Measurements from ENCODE around the gene MYF6. TPM values are rescaled to one million over a fixed set of nuclear protein-coding genes. Genes with fewer than 3 reads are reported as not detected.

The MYF6 gene
- total and polyA plus RNA-seq, 2 of the 8 experiments (the other 6 are each of a cell fraction or from before 2014, with no cell fraction given), result 0.39 TPM; not detected in 1

DNA sequence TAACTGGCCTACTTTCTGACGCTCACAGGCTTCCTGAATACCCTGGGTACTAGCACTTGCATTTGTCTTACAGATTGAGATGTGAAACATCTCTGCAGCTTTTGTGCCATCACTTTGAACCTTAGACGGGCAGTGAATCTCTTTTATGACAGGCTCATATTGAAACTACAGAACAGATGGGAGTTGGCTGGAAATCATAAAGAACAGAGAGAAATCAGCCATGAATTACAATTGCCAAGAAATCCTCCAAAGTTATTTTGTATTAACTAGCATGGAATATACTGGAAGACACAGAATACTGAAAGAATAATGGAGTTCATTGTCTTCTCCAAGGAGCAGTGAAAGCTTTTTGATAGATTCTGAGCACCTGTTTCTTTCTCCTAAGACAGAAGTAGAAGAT lies 42.0 kb downstream of the MYF6 start (continued):
- TF ChIP-seq JUND (IDR thresholded peaks at IDR 0.05; ENCODE audit: low read length) (no peak), YY1 (IDR thresholded peaks at IDR 0.05; ENCODE audit: low read depth, low read length) (no peak), GABPA (IDR thresholded peaks at IDR 0.05; ENCODE audit: borderline replicate concordance, insufficient read depth, low read length) (no peak), TBP (IDR thresholded peaks at IDR 0.05; ENCODE audit: low read depth, low read length) (no peak), RBBP5 (IDR thresholded peaks at IDR 0.05; ENCODE audit: borderline replicate concordance, low read depth, low read length) (no peak), SRF (IDR thresholded peaks at IDR 0.05; ENCODE audit: low read depth, low read length) (no peak)

All from H1 (cell line).